Parathyroid adenoma (tissue), 2 donors: ENCODE measurements around the gene CDH5.

Experiments used
- H2AFZ ChIP-seq: fragments of 300-600 bp; sonication (generic); one replicate; pipeline ENCODE4 v1.7.0; 2017; ENCODE audit warnings: antibody characterized with exemption, mild to moderate bottlenecking
- H3K27ac ChIP-seq: fragments of 300-600 bp; sonication (generic); one replicate; pipeline ENCODE4 v1.7.0; 2017
- H3K27me3 ChIP-seq: fragments of 300-600 bp; sonication (generic); one replicate; pipeline ENCODE4 v1.7.0; 2017; ENCODE audit warnings: low read length; ENCODE audit not compliant: control insufficient read depth, insufficient read depth
- H3K36me3 ChIP-seq: fragments of 300-600 bp; sonication (generic); one replicate; pipeline ENCODE4 v1.7.0; 2017; ENCODE audit warnings: low read length; ENCODE audit not compliant: control insufficient read depth, insufficient read depth
- H3K4me1 ChIP-seq: fragments of 300-600 bp; sonication (generic); one replicate; pipeline ENCODE4 v1.7.0; 2017; ENCODE audit warnings: control low read depth
- H3K4me2 ChIP-seq: fragments of 300-600 bp; sonication (generic); one replicate; pipeline ENCODE4 v1.7.0; 2017; ENCODE audit warnings: low read length
- H3K4me3 ChIP-seq: fragments of 300-600 bp; sonication (generic); one replicate; pipeline ENCODE4 v1.7.0; 2017; ENCODE audit warnings: low read depth, low read length
- H3K79me2 ChIP-seq: fragments of 300-600 bp; sonication (generic); one replicate; pipeline ENCODE4 v1.7.0; 2017; ENCODE audit warnings: control low read depth
- H3K9ac ChIP-seq: fragments of 300-600 bp; sonication (generic); one replicate; pipeline ENCODE4 v1.7.0; 2017; ENCODE audit warnings: mild to moderate bottlenecking
- H3K9me3 ChIP-seq: fragments of 300-600 bp; sonication (generic); one replicate; pipeline ENCODE4 v1.7.0; 2017; ENCODE audit warnings: low read length; ENCODE audit not compliant: control insufficient read depth
- TF ChIP-seq, protein P1 (sequence below): fragments of 300-600 bp; sonication (generic); IDR thresholded peaks from one replicate; pipeline ENCODE4 v1.7.0; 2017; ENCODE audit warnings: antibody characterized with exemption, mild to moderate bottlenecking
- donor health status: primary hyperparathyroidism.

CDH5 gene

DNA sequence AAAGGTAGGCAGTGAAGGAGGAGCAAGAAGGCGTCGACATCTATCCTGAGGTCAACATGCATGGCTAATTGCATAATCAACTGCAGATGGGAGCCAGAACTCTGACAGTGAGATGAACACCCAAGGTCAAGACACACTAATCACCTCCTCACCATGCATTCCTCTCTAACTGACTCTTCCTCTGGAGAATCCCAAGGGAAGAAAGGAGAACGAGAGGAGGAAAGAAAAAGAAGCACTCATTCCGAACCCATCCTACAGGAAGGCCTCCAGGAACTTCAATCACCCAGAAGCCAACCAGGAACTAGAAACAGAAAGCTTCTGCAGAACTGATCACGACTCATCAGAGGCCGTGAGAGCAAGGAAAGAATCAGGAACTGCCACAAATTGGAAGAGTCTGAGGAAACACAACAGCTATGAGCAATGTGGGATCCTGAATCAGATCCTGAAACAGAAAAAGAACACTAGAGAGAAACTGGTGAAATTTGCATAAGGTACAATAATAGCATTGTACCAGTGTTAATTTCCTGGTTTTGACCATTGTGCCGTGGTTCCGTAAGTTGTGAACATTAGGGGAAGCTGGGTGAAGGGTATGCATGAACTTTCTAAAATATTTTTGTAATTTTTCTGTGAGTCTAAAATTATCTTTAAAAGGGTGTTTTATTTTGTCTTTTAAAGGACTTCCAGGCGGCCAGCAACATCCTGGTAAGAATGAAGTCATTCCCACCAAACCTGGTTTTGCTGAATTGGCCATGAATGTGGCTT is 50.6 kb downstream of the CDH5 start:
- H2AFZ ChIP-seq = no peak overlapping the region
- H3K4me2 ChIP-seq = no peak overlapping the region
- no peak overlapping the region for H3K27ac ChIP-seq
- H3K4me3 ChIP-seq = no peak overlapping the region
- H3K4me1 ChIP-seq = no peaks in the 10 kb centered on the region
- no peaks in the 10 kb centered on the region for H3K9me3 ChIP-seq
- H3K36me3 ChIP-seq = no peaks in the 10 kb centered on the region
- TF ChIP-seq, protein P1, sequence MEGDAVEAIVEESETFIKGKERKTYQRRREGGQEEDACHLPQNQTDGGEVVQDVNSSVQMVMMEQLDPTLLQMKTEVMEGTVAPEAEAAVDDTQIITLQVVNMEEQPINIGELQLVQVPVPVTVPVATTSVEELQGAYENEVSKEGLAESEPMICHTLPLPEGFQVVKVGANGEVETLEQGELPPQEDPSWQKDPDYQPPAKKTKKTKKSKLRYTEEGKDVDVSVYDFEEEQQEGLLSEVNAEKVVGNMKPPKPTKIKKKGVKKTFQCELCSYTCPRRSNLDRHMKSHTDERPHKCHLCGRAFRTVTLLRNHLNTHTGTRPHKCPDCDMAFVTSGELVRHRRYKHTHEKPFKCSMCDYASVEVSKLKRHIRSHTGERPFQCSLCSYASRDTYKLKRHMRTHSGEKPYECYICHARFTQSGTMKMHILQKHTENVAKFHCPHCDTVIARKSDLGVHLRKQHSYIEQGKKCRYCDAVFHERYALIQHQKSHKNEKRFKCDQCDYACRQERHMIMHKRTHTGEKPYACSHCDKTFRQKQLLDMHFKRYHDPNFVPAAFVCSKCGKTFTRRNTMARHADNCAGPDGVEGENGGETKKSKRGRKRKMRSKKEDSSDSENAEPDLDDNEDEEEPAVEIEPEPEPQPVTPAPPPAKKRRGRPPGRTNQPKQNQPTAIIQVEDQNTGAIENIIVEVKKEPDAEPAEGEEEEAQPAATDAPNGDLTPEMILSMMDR = no peak
- H3K79me2 ChIP-seq = no peaks in the 10 kb centered on the region
- no peak overlapping the region for H3K9ac ChIP-seq
- no peaks in the 10 kb centered on the region for H3K27me3 ChIP-seq

DNA sequence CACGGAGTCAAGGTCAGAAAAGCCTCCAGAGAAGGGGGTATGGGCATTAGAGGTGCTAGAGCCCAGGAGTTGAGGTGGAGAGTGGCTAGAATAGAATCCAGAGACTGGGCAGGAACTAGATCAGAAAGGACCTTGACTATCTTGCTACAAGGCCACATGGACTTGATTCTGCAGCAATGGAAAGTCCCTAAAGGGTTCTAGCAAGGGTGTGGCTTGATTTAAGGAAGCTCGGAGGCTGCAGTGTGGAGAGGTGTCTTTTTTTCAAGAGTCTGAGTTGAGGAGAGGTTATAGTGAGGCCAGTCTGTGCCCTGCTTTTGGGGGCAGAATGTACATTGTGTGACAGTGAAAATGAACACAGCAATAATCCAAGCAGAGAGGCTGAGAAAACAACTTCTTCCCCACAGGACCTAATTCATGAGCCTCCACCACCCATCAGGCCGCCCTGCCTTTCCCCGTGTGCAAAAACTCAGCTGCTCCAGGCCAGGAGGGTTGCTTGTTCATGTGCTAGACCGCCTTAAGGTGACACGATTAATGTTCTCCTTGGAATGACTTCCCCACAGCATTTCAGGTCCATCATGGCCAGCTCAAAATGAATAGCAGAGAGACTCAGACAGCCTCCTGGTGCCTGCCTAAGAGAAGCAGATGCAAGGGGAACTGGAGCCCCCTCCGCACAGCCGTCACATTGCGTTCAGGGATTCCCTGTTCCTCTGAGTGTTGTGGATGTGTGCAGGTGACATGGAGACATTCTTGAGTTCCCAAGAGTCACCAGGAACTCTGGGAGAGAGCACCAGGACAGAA is 51.9 kb downstream of the CDH5 start:
- Histone ChIP-seq H3K4me2 (no peak overlapping the region), H3K9me3 (no peaks in the 10 kb centered on the region), H3K9ac (no peak overlapping the region), H3K4me3 (no peak overlapping the region), H3K4me1 (no peaks in the 10 kb centered on the region), H2AFZ (no peak overlapping the region), H3K79me2 (no peaks in the 10 kb centered on the region), H3K27me3 (no peaks in the 10 kb centered on the region), H3K27ac (no peak overlapping the region), H3K36me3 (no peaks in the 10 kb centered on the region)
- TF ChIP-seq, protein P1 = no peak

DNA sequence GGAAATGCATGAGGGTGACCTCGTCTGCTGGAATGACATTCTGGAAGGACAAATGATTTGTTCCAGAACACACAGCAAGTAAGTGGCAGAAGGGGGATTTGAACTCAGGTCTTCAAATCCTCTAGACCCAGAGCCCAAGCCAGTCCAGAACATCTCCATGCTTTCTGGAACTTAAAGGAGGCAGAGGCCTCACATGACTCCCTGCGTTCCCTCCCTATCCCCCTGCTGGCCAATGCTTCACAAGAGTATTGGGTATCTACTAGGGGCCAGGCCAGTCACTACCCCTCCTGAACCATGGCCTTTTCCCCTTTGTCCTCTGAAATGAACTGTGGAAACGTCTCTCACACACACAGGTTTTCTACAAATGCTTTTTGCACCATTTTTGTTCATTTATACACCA is 53.0 kb downstream of the CDH5 start:
- Histone ChIP-seq H3K9me3 (no peaks in the 10 kb centered on the region), H2AFZ (no peak overlapping the region), H3K27ac (no peak overlapping the region), H3K4me1 (no peaks in the 10 kb centered on the region), H3K4me2 (no peak overlapping the region), H3K4me3 (no peak overlapping the region), H3K27me3 (no peaks in the 10 kb centered on the region), H3K79me2 (no peaks in the 10 kb centered on the region), H3K36me3 (no peaks in the 10 kb centered on the region), H3K9ac (no peak overlapping the region)
- TF ChIP-seq, protein P1 = no peak

DNA sequence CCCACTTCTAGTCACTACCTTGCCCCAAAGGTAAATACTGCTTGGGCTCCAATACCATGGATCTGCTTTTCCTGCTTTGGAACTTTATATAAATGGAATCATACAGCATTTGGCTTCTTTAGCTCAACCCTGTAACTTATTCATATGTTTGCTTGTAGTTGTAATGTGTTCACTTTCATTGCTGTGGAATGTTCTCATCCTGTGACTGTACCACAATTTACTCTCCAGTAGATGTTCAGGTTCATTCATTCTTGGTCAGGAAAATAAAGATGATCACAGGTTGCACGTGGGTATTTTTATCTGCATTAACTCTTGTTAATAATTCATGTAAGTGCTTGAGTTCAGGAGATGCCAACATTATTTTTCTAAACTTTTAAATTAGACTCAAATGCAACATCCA is 53.9 kb downstream of the CDH5 start:
- Histone ChIP-seq H3K4me3 (no peak overlapping the region), H3K9ac (no peak overlapping the region), H3K27ac (no peak overlapping the region), H3K4me1 (no peaks in the 10 kb centered on the region), H2AFZ (no peak overlapping the region), H3K36me3 (no peaks in the 10 kb centered on the region), H3K79me2 (no peaks in the 10 kb centered on the region), H3K27me3 (no peaks in the 10 kb centered on the region), H3K9me3 (no peaks in the 10 kb centered on the region), H3K4me2 (no peak overlapping the region)
- TF ChIP-seq, protein P1 = no peak
